GM19455 (cell line): ENCODE results near the gene PARD6G.
"Not testable (repeated sequence)": the region's sequence is repeated elsewhere in the genome, so short reads cannot be mapped to it uniquely, and the experiment has no call there.

Experiments used
- ATAC-seq: cut with Tn5 transposase; IDR thresholded peaks from one replicate; pipeline ENCODE4 v1.9.1; 2021; ENCODE audit not compliant: unreplicated experiment

The PARD6G gene

GRCh38 chr18:80247393-80247841 is at the start of gene PARD6G:
TSS of gene PARD6G (minus strand) at chr18:80247514. CDS start at chr18:80247348, 166 bp downstream.
- ATAC-seq, result no peak

GRCh38 chr18:80262241-80263033 is 15.1 kb upstream of the PARD6G start:
- ATAC-seq, result not testable (repeated sequence)

GRCh38 chr18:80259610-80260009 is 12.3 kb upstream of the PARD6G start:
- ATAC-seq, result no peak

GRCh38 chr18:80258640-80259039 is 11.3 kb upstream of the PARD6G start:
- no peak for ATAC-seq

GRCh38 chr18:80257579-80258543 is 10.5 kb upstream of the PARD6G start:
- not testable (repeated sequence) for ATAC-seq

- ATAC-seq, result no peak
Observed at GRCh38 chr18:80254971-80255500, 7.7 kb upstream of the PARD6G start.

GRCh38 chr18:80253871-80254492 is 6.7 kb upstream of the PARD6G start:
- no peak for ATAC-seq

- ATAC-seq, result no peak
Observed at GRCh38 chr18:80253236-80253635, 5.9 kb upstream of the PARD6G start.

- ATAC-seq, result no peak
Observed at GRCh38 chr18:80252136-80252535, 4.8 kb upstream of the PARD6G start.

GRCh38 chr18:80251700-80252099 is 4.4 kb upstream of the PARD6G start:
- ATAC-seq, result no peak

GRCh38 chr18:80250740-80251364 is 3.5 kb upstream of the PARD6G start:
- no peak for ATAC-seq

- ATAC-seq, result no peak
Observed at GRCh38 chr18:80249217-80250093, 2.1 kb upstream of the PARD6G start.

GRCh38 chr18:80246445-80247392 is 595 bp downstream of the PARD6G start:
- no peak for ATAC-seq

- ATAC-seq, result no peak
Observed at GRCh38 chr18:80245781-80246444, 1.4 kb downstream of the PARD6G start.

- no peak for ATAC-seq
Observed at GRCh38 chr18:80244956-80245730, 2.2 kb downstream of the PARD6G start.

GRCh38 chr18:80244167-80244566 is 3.1 kb downstream of the PARD6G start:
- no peak for ATAC-seq

- no peak for ATAC-seq
Observed at GRCh38 chr18:80243204-80243603, 4.1 kb downstream of the PARD6G start.
